Stimulated activated CD4-positive, alpha-beta T cell treated with anti-CD3 and anti-CD28 coated beads, Interleukin-2, amount 100 ng/mL, for 48 hours (primary cell): ENCODE results near the gene USP49.

Source experiments
- DNase-seq, 2 donors: peaks; one replicate each; pipeline ENCODE4 v3.0.0-alpha.2; 2020

The USP49 gene

GRCh38 chr6:41748542-41748941, 146.6 kb downstream of the USP49 start:
- no peak for DNase-seq

- DNase-seq: no peak
Measured at GRCh38 chr6:41748102-41748477, 147.1 kb downstream of the USP49 start.

- DNase-seq: no peak
Measured at GRCh38 chr6:41747256-41748101, 147.7 kb downstream of the USP49 start, which contains the start of gene PGC. Gene PGC, minus strand, starts transcription at chr6:41747397. Its CDS starts 63 bp downstream, at chr6:41747334.

- no peak for DNase-seq
Measured at GRCh38 chr6:41746107-41746506, 149.1 kb downstream of the USP49 start.

GRCh38 chr6:41744236-41744787, 150.9 kb downstream of the USP49 start:
- no peak for DNase-seq

GRCh38 chr6:41743406-41744235, 151.6 kb downstream of the USP49 start:
- no peak for DNase-seq

GRCh38 chr6:41741625-41742490, 153.3 kb downstream of the USP49 start:
- no peak for DNase-seq

- no peak for DNase-seq
Measured at GRCh38 chr6:41740366-41741162, 154.6 kb downstream of the USP49 start.
